ENCODE data around the gene CPVL.

The CPVL gene

GRCh38 chr7:28954471-28954870, 191.9 kb downstream of the CPVL start:
- Histone ChIP-seq H3K27me3 (ENCODE audit: insufficient read depth, insufficient read length) (peaks cover 36% of the 10 kb centered on the region), H3K9ac (ENCODE audit: insufficient read length, low read depth) (no peak overlapping the region), H3K4me3 (ENCODE audit: insufficient read length, low read depth) (no peak overlapping the region), H3K36me3 (ENCODE audit: insufficient read depth, insufficient read length, low read length) (no peaks in the 10 kb centered on the region), H3K9me3 (ENCODE audit: insufficient read depth, low read length) (peaks cover 19% of the 10 kb centered on the region; the same call in 1 of the 2 replicates), H3K4me1 (ENCODE audit: insufficient read depth, insufficient read length) (peaks cover 13% of the 10 kb centered on the region)
- no peak for DNase-seq (ENCODE audit: low read depth, low spot score)
- TF ChIP-seq YY1 (IDR thresholded peaks at IDR 0.05; ENCODE audit: insufficient read depth, insufficient read length) (no peak), SUZ12 (IDR thresholded peaks at IDR 0.05; ENCODE audit: extremely low read depth, insufficient read depth, insufficient read length) (no peak), ZNF274 (IDR thresholded peaks at IDR 0.05; ENCODE audit: low read depth, low read length) (no peak)

GRCh38 chr7:28953633-28954032, 192.7 kb downstream of the CPVL start:
- Histone ChIP-seq H3K36me3 (ENCODE audit: insufficient read depth, insufficient read length, low read length) (no peaks in the 10 kb centered on the region), H3K9ac (ENCODE audit: insufficient read length, low read depth) (no peak overlapping the region), H3K4me1 (ENCODE audit: insufficient read depth, insufficient read length) (peaks cover 13% of the 10 kb centered on the region), H3K9me3 (ENCODE audit: insufficient read depth, low read length) (peaks cover 19% of the 10 kb centered on the region; the same call in 1 of the 2 replicates), H3K4me3 (ENCODE audit: insufficient read length, low read depth) (no peak overlapping the region), H3K27me3 (ENCODE audit: insufficient read depth, insufficient read length) (peaks cover 28% of the 10 kb centered on the region)
- no peak for DNase-seq (ENCODE audit: low read depth, low spot score)
- TF ChIP-seq ZNF274 (IDR thresholded peaks at IDR 0.05; ENCODE audit: low read depth, low read length) (no peak), YY1 (IDR thresholded peaks at IDR 0.05; ENCODE audit: insufficient read depth, insufficient read length) (no peak), SUZ12 (IDR thresholded peaks at IDR 0.05; ENCODE audit: extremely low read depth, insufficient read depth, insufficient read length) (no peak)
